HEK293T (cell line): ENCODE measurements around the gene NINJ2.

Source experiments
- CTCF ChIA-PET: fragments of 350-600 bp; formaldehyde crosslinking; extraction: SDS; loops from one replicate; lab custom pipeline; 2021; ENCODE audit warnings: antibody characterized with exemption, inconsistent platforms; lab: Yijun Ruan, JAX
- POLR2A ChIA-PET: fragments of 350-600 bp; formaldehyde crosslinking; extraction: SDS; loops from one replicate; lab custom pipeline; 2020; ENCODE audit warnings: antibody characterized with exemption, inconsistent platforms; lab: Yijun Ruan, JAX
- DNase-seq: peaks from one replicate; pipeline ENCODE4 v3.0.0; 2012; ENCODE audit warnings: mixed read lengths; ENCODE audit errors: extremely low spot score
- ARNT ChIP-seq: fragments of 450-650 bp; IDR thresholded peaks from 2 replicates; pipeline ENCODE4 v1.6.1; 2017; ENCODE audit warnings: mild to moderate bottlenecking
- BHLHE40 ChIP-seq: fragments of 450-650 bp; IDR thresholded peaks from 2 replicates; pipeline ENCODE4 v1.6.1; 2016; ENCODE audit warnings: mild to moderate bottlenecking, moderate library complexity, borderline replicate concordance
- CTBP1 ChIP-seq: fragments of 450-650 bp; IDR thresholded peaks from 2 replicates; pipeline ENCODE4 v1.6.1; 2016; ENCODE audit warnings: borderline replicate concordance
- ELF4 ChIP-seq: fragments of 450-650 bp; IDR thresholded peaks from 2 replicates; pipeline ENCODE4 v1.6.1; 2017; ENCODE audit warnings: antibody characterized with exemption
- FOXA1 ChIP-seq: fragments of 450-650 bp; IDR thresholded peaks from 2 replicates; pipeline ENCODE4 v1.6.1; 2016; ENCODE audit warnings: mild to moderate bottlenecking
- FOXK2 ChIP-seq: fragments of 450-650 bp; IDR thresholded peaks from 2 replicates; pipeline ENCODE4 v1.6.1; 2016; ENCODE audit warnings: mild to moderate bottlenecking
- FOXM1 ChIP-seq: fragments of 450-650 bp; IDR thresholded peaks from 2 replicates; pipeline ENCODE4 v1.6.1; 2017; ENCODE audit warnings: mild to moderate bottlenecking, borderline replicate concordance
- HDGF ChIP-seq: fragments of 450-650 bp; IDR thresholded peaks from 2 replicates; pipeline ENCODE4 v1.6.1; 2017; ENCODE audit warnings: antibody characterized with exemption, borderline replicate concordance
- L3MBTL2 ChIP-seq: fragments of 450-650 bp; conservative IDR thresholded peaks from 2 replicates; pipeline ENCODE4 v1.6.1; 2016; ENCODE audit warnings: mild to moderate bottlenecking
- LEF1 ChIP-seq: fragments of 450-650 bp; IDR thresholded peaks from 2 replicates; pipeline ENCODE4 v1.6.1; 2017; ENCODE audit warnings: mild to moderate bottlenecking, borderline replicate concordance
- NFRKB ChIP-seq: fragments of 450-650 bp; IDR thresholded peaks from 2 replicates; pipeline ENCODE4 v1.6.1; 2016; ENCODE audit warnings: mild to moderate bottlenecking, moderate library complexity
- SP1 ChIP-seq: fragments of 450-650 bp; IDR thresholded peaks from 2 replicates; pipeline ENCODE4 v1.6.1; 2017
- SUZ12 ChIP-seq: fragments of 450-650 bp; IDR thresholded peaks from 2 replicates; pipeline ENCODE4 v1.6.1; 2016; ENCODE audit warnings: mild to moderate bottlenecking
- TARDBP ChIP-seq: fragments of 450-650 bp; IDR thresholded peaks from 2 replicates; pipeline ENCODE4 v1.6.1; 2016
- ZNF384 ChIP-seq: fragments of 450-650 bp; IDR thresholded peaks from 2 replicates; pipeline ENCODE4 v1.6.1; 2016
- TF ChIP-seq, protein P1 (sequence below): fragments of 450-650 bp; IDR thresholded peaks from 2 replicates; pipeline ENCODE4 v1.6.1; 2016

The NINJ2 gene

DNA sequence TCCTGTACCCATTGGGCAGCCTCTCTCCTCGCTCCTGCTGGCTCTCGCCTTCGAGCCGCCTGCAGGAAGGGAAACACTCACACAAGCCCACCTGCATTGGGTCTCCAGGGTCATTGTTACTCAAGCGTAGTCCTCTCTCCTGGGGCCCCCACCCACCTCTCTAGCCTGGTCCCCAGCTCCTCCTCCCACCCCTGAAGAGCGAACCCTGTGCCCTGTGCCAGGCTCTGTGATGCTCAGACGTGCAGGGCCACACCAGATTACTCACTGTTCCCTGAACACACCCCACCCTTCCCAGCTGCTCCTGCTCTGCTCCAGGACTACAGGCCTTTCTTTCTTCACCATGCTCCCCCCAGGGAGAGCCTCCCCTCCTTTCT is 88.1 kb downstream of the NINJ2 start:
- ChIA-PET POLR2A (interaction anchor here (1.2 to 2.7 kb wide), 4 partner anchors 23 to 236 kb away, joined by 3 to 43 read pairs (median 4); partner anchors contain the start of gene WNK1), CTCF (interaction anchor here (0.9 to 1.6 kb wide), 5 partner anchors 10 to 241 kb away, joined by 3 to 6 read pairs (median 3); no protein-coding TSS in a partner anchor)
- no peak for DNase-seq
- TF ChIP-seq NFRKB, result no peak
- no peak for TF ChIP-seq SP1
- no peak for TF ChIP-seq ARNT
- TF ChIP-seq ELF4, result no peak
- TF ChIP-seq, protein P1, sequence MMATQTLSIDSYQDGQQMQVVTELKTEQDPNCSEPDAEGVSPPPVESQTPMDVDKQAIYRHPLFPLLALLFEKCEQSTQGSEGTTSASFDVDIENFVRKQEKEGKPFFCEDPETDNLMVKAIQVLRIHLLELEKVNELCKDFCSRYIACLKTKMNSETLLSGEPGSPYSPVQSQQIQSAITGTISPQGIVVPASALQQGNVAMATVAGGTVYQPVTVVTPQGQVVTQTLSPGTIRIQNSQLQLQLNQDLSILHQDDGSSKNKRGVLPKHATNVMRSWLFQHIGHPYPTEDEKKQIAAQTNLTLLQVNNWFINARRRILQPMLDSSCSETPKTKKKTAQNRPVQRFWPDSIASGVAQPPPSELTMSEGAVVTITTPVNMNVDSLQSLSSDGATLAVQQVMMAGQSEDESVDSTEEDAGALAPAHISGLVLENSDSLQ, result no peak
- TF ChIP-seq FOXK2, result no peak
- no peak for TF ChIP-seq HDGF
- TF ChIP-seq CTBP1, result no peak
- TF ChIP-seq TARDBP, result no peak
- no peak for TF ChIP-seq L3MBTL2
- TF ChIP-seq BHLHE40, result no peak
- no peak for TF ChIP-seq FOXM1
- no peak for TF ChIP-seq ZNF384
- TF ChIP-seq LEF1, result no peak

DNA sequence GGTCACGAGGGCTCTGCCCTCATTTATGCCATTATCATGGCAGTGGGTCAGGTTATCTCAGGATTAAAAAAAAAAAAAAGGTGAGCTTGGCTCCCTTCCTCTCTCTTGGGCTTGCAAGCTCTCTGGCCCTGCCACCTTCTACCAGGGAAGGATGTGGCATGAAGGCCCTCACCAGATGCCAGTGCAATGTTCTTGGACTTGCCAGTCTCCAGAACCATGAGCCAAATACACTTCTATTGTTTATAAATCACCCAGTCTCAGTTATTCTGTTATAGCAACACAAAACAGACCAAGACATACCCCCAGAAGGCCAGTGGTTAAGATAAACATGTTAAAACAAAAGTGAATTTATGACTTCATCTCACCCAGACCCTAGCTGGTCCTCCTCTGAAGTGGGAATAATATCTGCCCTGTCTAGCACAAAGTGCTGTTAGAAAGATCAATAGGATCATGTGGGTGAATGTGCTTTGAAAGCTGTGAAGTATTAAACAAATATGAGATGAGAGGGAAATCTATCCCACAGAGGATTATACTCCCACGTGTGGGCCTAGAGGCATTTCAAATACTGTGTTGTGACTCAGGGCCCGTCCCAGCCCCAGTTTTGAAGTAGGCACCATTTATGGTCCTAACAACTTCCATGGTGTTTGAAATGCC is 88.6 kb downstream of the NINJ2 start:
- no peak for TF ChIP-seq ZNF384
- no peak for TF ChIP-seq NFRKB
- TF ChIP-seq L3MBTL2, result no peak
- TF ChIP-seq ARNT, result no peak
- CTCF ChIA-PET, result interaction anchor here (0.9 to 1.3 kb wide), 2 partner anchors 11 to 239 kb away, joined by 3 read pairs; no protein-coding TSS in a partner anchor
- POLR2A ChIA-PET, result interaction anchor here (2.7 kb wide), 1 partner anchor 176 kb away, joined by 43 read pairs; the partner anchor contains the start of gene WNK1
- DNase-seq, result no peak

DNA sequence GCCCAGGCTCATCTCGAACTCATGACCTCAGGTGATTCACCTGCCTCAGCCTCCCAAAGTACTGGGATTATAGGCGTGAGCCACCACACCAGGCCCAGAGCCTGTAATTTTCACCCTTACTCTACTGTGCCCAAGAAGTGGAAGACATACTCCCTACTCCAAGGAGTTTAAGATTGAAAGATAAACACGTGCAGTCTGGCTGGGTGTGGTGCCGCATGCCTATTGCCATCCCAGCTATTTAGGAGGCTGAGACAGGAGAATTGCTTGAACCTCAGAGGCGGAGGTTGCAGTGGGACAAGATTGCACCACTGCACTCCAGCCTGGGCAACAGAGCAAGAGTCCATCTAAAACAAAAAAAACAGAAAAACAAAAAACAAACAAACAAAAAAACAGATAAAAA is 90.0 kb downstream of the NINJ2 start:
- CTCF ChIA-PET, result interaction anchor here (1.2 kb wide), 1 partner anchor 242 kb away, joined by 5 read pairs; no protein-coding TSS in a partner anchor
- POLR2A ChIA-PET, result interaction anchor here (3.5 kb wide), 1 partner anchor 178 kb away, joined by 41 read pairs; the partner anchor contains the start of gene WNK1
- no peak for DNase-seq
- TF ChIP-seq L3MBTL2 (no peak), HDGF (no peak), NFRKB (no peak), CTBP1 (no peak), FOXK2 (no peak), SUZ12 (no peak), BHLHE40 (no peak), LEF1 (no peak), ELF4 (no peak)
- TF ChIP-seq, protein P1, result no peak

DNA sequence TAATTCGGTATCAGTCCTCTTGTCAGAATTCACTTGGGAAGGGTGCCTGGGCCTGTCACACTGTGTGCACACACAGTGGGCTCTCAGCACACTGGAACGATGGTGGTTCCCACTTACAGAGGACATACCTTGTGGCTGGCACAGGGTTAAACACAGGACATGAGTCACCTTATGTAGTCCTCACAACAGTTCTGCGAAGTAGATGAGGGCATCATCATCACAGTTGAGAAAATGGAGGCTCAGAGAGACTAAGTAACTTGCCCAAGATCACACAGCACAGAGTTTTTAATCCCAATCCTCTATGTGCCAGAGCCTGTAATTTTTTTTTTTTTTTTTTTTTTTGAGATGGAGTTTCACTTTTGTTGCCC is 90.7 kb downstream of the NINJ2 start:
- ChIA-PET POLR2A (interaction anchor here (2.5 to 3.5 kb wide), 2 partner anchors 178 to 377 kb away, joined by 8 to 41 read pairs; partner anchors contain the start of genes RAD52 and WNK1), CTCF (interaction anchor here (1.2 to 2.7 kb wide), 2 partner anchors 242 to 377 kb away, joined by 5 to 7 read pairs; partner anchors contain the start of gene RAD52)
- TF ChIP-seq NFRKB (no peak), SUZ12 (no peak), CTBP1 (no peak), FOXK2 (no peak), FOXM1 (no peak), FOXA1 (no peak)
- TF ChIP-seq, protein P1, result no peak
- DNase-seq, result no peak

DNA sequence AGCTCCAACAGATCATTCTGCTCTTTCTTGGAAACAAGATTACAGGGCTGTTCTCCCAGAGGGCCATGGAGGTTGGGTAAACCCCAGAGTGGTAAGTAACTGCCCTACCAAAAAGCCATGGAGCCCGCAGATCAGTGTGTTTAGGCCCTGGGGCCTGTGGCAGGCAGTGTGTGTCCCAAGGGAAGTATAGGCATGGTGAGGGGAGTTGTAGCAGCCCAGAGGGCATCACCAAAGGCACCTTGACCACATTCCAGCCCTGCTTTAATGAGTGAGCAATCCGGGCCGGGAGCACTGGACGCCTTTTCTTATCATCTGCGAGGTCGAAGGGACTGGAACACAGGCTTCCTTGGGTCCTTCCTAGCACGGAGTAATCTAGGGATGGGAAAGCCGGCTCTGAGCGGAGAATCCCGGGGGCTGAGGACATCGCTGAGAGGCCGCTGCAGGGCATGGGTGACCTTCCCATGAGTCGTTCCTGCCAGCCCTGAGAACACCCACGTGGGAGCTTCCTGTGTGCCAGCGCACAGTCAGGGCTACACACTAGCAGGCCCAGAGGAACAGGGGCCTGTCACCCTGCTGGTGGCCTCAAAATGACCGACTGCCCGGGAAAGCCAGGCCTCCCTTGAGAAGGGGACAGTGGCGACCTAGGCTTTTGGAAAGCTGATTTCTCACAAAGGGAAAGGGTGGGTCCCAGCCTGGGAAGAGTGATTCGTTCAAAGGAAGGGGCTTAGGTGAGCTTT is 91.3 kb downstream of the NINJ2 start:
- ChIA-PET CTCF (interaction anchor here (1.2 to 2.7 kb wide), 3 partner anchors 243 to 377 kb away, joined by 4 to 7 read pairs (median 5); partner anchors contain the start of gene RAD52), POLR2A (interaction anchor here (2.5 to 3.5 kb wide), 2 partner anchors 179 to 378 kb away, joined by 8 to 41 read pairs; partner anchors contain the start of genes RAD52 and WNK1)
- no peak for TF ChIP-seq SP1
- DNase-seq, result no peak
